Fibroblast of villous mesenchyme (primary cell): Measurements from ENCODE around the gene RAPH1. TPM values are rescaled to one million over a fixed set of nuclear protein-coding genes. Genes with fewer than 3 reads are reported as not detected.

Experiments
- DNase-seq: peaks from one replicate; pipeline ENCODE4 v3.0.0-alpha.2; 2010; ENCODE audit warnings: low read depth
- H3K4me3 ChIP-seq: 2 replicates; pipeline ENCODE4 v1.5.1; 2011; ENCODE audit warnings: low read depth, mild to moderate bottlenecking, low read length
- CTCF ChIP-seq: IDR thresholded peaks from 2 replicates; pipeline ENCODE4 v1.5.1; 2012; ENCODE audit warnings: low read depth, mild to moderate bottlenecking, low read length; ENCODE audit not compliant: insufficient read depth
- total RNA-seq: library from RNA; depleted of rRNA; stranded (reverse); fragments of >200 nt; gene quantifications from 2 replicates; pipeline ENCODE4 v1.2.3, GENCODE V29; 2012

RAPH1 gene
- total RNA-seq, 1 donor = 19.4 TPM

GRCh38 chr2:203463266-203463678 is 71.8 kb downstream of the RAPH1 start:
- TF ChIP-seq CTCF = no peak
- DNase-seq = peak; percentile 30
- H3K4me3 ChIP-seq = no peak overlapping the region

- DNase-seq = no peak
- H3K4me3 ChIP-seq = no peak overlapping the region
- no peak for TF ChIP-seq CTCF
Measured at GRCh38 chr2:203462308-203462707, 72.8 kb downstream of the RAPH1 start.

GRCh38 chr2:203461746-203462145 is 73.4 kb downstream of the RAPH1 start:
- no peak for TF ChIP-seq CTCF
- H3K4me3 ChIP-seq = no peak overlapping the region
- DNase-seq = peak; percentile 21

GRCh38 chr2:203455209-203455608 is 79.9 kb downstream of the RAPH1 start:
- no peak for TF ChIP-seq CTCF
- H3K4me3 ChIP-seq = no peak overlapping the region
- no peak for DNase-seq

- TF ChIP-seq CTCF = peak; percentile 82
- no peak overlapping the region for H3K4me3 ChIP-seq
- DNase-seq = peak; percentile 70
Measured at GRCh38 chr2:203453858-203454451, 81.1 kb downstream of the RAPH1 start.

- no peak for TF ChIP-seq CTCF
- H3K4me3 ChIP-seq = no peak overlapping the region
- peak; percentile 44 for DNase-seq
Measured at GRCh38 chr2:203451689-203452088, 83.4 kb downstream of the RAPH1 start.

- H3K4me3 ChIP-seq = no peak overlapping the region
- no peak for TF ChIP-seq CTCF
- peak; percentile 19 for DNase-seq
Measured at GRCh38 chr2:203451011-203451410, 84.1 kb downstream of the RAPH1 start.
